ENCODE data around the gene FILIP1. TPM values are rescaled to one million over a fixed set of nuclear protein-coding genes. Genes with fewer than 3 reads are reported as not detected.
A peak's percentile ranks its signal among the peaks of the same experiment; 100 is the strongest.

FILIP1 gene
- polyA plus RNA-seq, 1 donor, result 45.4 TPM

DNA sequence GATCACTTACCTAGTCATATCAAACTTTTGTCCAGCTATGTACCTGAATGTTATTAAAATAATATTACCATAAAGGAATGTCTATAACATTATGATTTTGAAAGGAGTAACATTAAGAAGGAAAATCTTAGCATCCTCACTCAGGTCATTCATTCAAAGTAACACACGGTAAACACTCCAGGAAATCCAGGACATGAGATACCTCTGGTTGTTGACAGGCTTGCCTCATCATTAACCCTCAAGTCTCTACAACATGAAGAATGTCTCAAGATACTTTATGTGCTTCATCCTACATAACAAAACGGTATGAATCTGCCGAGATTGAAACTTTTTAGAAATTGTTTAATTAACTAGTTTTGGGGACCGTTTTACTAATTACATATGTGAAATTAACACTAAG, 690 bp upstream of the FILIP1 start:
- no peak for DNase-seq

DNA sequence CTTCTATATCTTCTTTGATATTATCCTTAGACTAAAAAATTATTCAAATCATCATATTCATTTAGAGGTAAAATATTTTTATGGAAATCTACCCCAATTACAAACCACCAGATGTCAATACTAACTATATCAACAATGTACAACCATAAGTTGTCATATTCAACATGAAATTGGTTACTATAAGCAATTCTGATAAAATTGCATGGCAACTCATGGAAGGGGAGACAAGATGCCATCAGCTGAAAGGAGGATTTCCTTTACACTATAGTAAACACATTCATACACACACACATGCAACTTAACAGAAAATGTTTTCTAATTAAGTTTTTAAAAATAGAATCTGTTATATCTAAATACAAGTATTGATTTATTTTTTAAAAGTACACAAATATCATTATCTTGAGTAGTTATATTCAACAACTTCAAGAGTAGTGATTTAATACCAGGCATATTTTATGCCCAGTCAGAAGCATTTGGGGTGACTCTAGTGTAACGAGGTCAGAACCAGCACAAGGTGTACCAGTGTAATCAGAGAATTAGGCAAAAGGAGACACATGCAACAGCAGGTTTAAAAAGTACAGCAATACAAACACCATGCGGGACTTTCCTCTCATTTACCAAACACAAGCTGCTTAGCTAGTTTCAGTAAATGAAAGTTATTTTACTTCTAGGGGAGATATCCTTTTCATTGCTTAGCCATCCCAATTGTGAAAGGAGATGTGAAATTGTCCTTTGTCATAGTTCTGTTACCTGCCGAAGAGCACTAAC, 1.0 kb downstream of the FILIP1 start:
- no peak for DNase-seq

DNA sequence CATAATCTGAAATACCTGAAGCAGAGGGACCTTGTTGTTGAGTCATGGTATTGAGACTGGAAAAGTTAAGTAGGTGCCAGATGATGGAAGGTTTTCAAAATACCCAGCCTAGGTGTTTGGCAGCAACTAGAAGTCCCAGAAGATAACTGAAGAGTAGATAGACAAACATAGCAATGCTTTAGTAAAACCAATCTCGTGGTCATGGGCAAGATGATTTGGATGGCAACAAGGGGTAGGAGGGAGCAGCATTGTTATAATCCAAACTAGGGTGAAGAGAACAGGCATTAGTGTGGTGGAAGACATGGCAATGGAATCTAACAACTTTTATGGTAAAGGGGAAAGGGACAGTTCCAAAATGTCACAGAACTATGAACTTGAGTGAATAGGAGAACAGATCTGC, 2.3 kb downstream of the FILIP1 start:
- DNase-seq, result no peak

DNA sequence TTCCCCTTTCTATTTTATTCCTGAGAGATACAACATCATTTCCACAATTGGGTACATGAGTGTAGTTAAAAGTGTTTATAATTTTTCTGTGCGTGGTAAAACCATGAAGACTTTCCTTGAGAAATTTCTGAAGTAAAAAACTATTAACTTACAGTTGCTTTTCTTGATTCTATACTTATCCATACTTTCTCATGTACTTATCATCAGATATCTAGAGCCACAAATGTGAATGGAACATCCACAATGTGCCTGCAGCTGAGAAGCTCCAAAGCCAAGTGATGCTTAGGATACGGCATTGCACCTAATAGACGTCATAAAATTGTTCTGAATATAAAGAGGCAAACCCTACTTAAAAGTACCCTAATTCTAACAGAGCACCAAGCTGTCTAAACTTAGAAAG, 2.9 kb downstream of the FILIP1 start:
- DNase-seq, result no peak

DNA sequence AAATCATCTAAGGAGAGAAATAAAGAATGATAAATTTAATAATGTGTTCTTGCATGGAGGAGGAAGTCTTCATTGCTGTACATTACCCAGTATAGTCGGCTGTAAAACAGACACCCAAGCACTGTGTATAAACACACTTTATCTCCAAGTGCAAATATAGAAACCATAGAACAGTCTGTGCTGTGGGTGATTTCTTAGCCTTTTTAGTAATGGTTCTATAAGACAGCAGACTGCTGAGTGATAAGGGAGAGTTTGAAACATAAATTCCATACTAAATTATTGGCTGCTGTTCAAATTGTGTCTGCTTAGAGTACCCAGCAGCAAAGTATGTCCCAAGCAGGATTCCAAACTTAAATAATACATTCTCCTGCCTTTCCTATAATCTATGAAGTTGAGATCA, 4.6 kb downstream of the FILIP1 start:
- DNase-seq, result no peak

DNA sequence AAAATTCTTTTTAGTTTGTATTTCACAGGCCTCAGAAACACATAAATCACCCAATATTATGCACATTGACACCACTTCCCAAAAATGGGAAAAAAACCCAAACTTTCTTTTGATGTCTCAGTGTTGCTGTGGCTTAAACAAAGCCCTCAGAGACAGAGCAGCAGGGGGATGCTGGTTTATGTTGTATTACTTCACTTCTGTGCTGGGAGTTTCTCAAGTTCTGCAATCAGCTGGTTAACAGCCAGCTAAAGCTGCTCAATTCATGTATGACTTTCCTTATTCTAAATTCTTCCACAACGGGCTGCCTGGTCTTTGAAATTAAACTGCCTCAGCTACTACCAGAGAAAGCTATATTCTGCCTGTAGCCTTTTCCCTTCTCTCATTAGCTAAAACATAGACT, 5.6 kb downstream of the FILIP1 start:
- no peak for DNase-seq

DNA sequence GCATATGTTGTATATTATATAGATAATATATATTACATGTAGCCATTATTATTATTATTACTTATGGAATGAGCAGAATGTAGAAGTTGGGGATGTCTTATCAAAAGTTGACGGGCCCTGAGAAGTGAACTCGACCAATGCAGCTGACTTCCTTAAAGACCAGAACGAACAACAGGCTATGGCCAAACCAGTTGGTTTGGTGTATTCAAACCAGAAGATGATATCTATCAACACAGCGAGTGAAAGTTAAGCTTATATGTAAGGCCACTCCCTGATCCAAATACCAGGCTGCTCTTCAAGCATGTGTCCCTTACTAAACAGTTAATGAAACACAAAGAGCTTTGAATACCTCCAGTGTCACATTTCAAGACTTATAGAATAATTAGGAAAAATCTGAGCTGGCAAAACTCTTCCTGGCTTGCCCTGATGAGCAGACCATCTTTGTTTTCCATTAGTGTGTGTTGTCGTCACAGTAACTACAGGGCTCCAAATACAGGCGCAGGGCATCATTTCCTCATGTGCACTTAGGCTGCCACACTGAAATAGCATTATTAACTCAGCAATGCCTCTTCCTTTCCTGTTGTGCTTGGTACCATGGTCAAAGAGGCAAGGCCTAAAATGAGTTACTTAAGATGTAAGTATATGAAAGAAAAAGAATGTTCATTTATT, 6.6 kb downstream of the FILIP1 start:
- DNase-seq, result no peak

DNA sequence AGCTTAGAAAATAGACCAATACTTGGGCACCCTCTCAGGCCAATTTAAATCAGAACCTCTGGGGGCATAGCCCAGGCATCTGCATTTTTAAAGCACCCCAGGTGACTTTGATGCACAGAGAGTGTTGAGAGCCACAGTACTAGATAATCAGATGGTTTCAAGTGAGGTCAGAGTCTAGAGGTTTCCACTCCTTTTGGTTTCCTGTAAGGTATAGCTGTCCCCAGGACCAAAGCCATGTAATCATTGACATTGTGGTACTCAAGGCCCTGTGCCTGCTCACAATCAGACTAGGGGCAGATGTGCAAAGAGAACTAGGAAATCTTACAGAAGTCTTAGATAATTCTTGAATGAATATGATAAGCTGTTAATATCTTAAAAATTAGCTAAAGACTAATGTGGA, 9.1 kb downstream of the FILIP1 start:
- DNase-seq, result no peak

DNA sequence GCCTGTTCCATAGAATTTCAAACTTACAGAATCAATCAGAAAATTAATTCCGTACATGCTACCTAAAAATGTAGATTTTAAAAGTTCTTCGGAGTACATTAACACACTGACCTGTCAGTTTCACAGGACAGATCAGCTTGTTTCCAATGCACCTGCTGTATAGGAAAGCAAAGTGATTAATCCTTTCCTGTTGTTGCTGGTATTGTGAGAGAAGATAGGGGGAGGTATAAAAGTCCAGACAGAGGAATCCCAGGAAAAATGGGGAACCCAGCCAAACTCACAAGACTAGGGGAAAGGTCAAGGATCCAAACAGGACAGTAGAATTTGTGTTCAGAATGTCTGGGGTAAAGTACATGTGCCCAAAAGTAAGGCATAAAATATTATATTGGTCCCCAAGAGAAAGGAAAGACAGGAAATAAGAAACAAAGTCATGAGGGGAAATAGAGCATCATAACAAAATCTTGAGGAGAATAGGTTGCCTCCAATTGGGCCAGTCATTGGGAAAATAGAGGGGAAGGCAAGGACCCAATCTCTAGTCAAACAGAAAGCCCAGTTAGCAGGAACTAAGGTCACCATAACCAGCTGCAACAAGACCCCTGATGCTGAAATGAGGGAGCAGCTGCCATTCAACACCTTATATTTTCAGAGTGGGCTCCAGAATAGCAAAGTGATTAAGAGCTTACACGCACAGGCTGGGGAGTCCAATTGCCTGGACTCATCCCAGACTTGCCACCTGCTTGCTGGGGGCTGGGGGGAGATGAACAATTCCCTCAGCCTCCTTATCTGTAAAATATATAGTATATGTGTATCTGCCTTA, 10.3 kb downstream of the FILIP1 start:
- DNase-seq, result no peak

DNA sequence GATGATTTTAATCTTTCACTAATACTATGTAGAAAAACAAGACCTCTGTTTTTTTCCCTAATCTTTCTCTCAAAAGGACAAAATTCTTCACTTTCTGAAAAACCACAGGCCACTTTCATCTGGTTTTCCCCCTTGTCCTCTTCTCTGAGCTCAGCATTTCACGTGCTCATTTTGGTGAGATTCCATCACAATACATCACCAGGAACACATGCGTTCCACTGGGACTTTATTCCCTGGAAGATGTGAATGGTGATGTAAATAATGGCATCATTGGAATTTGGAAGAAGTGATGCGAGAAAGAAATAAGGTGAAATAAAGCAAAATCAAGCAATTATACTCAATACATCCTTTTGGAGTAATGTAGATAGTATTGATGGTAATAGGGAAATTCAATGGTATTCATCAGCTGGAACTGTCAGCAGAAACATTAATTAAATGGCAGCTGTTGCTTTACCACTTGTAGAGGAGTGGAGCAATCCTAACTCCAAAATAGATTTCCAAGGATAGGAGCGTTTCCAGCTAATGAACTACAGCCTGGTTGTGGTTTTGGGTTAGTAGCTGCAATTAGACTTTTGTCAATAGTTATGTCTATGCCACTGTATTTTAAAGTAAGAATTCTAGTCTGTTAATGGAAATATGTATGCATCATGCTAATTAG, 11.5 kb downstream of the FILIP1 start:
- DNase-seq, result peak; percentile 60

DNA sequence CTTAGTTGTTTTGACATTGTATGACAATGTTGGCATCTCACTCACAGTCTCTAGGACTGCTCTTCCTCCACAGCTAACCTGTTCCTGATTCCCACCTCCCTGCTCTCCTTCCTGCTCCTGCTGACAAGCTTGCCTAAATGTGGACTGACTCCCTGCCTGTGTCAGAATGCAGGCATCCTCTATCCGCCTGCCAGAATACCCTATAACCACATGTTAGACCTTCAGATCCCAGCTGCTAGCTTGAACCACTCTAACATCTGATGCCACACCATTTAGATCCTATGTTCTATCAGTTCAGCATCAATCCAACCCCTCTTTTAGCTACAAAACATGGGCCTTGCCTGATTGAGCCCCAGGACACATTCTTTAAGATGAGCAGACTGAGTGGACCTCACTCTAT, 12.2 kb downstream of the FILIP1 start:
- no peak for DNase-seq

DNA sequence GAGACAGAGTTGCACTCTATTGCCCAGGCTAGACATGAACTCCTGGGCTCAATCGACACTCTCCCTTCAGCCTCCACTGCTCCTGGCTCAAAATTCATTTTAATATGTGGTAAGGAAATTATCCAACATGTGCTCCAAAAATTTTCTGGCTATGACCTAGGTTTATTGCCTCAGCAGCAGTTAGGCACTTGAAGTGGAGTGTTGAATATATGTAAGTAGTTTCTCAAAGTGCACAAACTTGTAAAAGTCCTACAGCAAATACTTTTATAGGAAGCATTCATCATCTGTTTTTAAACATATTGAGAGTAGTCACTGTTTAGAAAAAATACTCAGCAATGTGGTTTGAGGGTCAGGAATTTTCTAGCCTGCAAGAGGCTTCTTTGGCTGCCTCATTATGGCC, 13.2 kb downstream of the FILIP1 start:
- DNase-seq, result no peak

DNA sequence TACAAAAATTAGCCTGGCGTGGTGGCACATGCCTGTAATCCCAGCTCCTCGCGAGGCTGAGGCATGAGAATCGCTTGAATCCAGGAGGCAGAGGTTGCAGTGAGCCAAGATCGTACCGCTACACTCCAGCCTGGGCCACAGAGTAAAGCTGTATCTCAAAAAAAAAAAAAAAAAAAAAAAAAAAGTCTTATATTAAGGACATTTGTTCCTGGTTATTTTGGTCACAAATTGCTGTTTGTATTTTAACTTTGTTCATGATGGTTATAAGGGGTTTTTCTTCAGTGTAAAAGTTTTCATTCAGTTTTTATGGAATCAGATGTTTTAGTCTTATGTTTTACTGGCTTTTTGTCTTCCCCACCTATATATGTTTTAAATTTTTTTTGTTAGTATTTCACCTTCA, 13.9 kb downstream of the FILIP1 start:
- DNase-seq, result no peak

DNA sequence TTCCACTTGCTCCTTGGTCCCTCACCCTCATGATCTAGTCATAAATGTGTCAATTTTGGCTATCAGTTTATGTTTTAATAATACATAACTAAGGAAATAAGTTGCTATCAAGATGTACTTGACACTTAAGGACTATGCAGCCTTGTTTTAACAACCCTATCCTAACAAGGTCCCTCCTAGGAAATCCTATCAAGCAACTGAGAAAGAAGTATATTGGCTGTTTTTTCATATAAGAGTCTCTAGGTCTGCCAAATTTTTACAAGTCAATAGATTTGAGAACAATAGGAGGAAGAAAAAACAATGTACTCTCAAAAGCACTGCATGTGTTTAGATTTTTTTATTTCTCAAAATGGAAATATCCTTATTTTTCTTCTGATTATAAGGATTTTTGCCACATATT, 14.7 kb downstream of the FILIP1 start:
- DNase-seq, result no peak

DNA sequence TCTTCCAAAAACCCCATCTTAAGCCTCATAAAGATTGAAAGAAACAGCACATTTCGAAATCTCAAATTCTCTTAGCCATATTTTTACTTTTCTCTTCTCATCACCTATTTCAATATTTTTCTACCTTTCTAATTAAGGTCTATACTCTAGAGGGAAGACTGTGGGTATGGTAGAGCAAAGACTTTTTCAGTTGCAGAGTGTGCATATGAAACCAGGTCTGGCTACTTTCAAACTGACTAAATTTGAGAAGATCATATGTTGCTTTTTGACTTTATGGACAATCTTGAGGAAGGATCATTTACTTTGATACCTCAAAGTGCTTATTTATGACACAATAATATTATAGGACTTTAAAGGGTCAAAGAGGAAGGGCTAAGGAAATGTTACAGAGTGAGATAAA, 20.7 kb downstream of the FILIP1 start:
- no peak for DNase-seq

DNA sequence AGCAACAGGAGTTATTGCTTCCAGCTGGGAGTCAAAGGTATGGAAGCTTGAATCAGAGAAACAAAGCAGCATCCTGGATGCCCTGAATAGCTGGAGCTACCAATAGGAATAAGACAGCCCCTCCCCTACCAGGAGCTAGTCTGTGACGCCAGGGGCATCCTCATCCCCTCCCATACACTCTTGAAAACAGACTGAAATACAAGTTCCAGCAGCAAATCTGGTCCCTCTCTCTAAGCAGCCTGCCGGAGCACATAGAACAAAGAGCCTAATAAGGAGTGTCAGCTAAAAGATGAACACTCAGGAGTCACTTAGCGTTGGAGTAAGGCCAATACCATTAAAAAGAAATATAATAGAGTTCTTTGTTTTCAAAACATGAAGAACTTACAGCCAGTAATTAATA, 25.6 kb downstream of the FILIP1 start:
- DNase-seq, result no peak

DNA sequence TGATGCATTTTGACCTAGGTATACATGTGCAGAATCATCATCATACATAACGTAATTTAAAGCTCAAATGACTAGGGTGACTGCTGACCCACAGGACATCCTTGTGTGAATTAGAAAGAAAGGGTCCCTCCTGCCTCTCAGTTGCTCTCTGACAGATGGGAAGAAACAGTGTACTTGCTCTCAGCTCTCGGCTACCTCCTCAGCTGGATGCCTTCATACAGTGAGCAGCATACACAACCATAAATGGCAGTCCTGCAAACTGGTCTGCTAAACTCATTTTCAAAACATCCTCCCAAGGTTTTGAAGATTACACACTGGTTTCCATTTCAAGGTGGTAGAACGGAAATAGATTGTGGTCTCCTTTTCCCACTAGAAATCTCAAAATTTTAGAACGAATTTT, 26.3 kb downstream of the FILIP1 start:
- no peak for DNase-seq

DNA sequence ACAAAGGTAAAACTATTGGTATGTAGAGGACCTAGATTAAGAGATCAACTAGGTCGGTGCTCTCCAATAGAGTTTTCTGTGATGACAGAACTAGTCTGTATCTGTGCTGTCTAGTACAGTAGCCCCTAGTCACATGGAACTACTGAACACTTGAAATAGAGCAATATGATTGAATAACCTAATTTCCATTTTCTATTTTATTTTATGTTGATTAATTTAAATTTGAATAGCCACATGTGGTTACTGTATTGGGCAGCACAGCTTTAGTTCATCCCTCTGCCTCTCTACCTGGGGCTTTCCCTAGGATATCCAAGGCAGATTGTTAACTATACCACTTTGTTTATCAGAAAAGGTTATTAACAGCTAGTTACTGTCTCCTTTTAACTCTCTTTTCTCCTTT, 27.0 kb downstream of the FILIP1 start:
- no peak for DNase-seq

DNA sequence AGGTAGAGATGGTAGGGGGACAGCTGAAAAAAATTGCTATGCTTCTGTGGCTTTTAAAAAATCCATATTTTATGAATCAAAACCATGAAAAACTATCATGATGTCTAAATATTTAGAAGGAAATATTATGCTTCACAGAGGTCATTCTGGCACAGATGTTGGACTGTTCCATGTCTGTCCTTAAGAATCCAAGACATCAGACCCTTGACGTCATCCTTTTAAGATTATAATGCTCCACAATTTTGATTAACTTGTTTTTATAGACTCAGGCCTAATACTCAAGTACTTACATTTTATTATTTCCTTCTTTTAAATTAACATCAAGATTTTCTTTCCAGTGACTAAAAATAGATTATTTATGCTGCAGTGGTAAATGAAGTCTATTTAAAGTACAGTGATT, 29.7 kb downstream of the FILIP1 start:
- DNase-seq, result no peak

DNA sequence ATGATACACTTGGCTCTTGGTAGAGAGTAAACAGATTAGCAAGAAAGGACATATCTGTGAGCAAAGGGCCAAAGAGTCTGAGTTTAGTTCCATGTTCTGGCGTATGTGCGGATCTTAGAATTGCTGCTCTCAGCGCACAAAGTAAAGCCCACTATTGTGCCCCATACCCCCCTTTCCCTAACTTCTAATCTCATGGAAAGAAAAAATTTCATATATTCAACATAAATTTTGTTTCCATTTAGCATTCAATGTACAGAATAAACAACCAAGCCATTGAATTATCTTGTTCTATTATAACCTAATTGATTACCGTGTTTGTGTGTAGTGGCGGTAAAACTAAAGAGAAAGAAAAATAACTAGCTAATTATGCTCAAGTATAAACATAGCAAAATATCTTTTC, 30.5 kb downstream of the FILIP1 start:
- DNase-seq, result no peak

DNA sequence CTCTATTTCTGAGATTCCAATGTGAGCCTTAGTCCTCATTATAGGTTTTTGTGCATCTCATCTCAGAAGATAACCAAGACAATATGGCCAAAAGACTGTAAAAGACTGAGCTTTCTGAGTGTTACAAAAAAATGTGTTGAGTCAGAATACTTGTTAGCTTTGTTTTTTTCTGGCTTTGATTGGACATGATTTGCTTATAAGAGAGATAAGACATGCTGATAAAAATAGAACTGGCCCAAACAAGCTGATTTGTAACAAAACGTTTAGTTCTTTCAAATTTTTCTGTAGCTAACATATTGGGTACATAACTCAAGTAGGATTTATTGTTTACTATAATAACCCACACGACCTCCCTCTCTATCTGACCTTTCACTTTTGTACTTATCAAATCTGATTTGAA, 32.9 kb downstream of the FILIP1 start:
- DNase-seq, result no peak

DNA sequence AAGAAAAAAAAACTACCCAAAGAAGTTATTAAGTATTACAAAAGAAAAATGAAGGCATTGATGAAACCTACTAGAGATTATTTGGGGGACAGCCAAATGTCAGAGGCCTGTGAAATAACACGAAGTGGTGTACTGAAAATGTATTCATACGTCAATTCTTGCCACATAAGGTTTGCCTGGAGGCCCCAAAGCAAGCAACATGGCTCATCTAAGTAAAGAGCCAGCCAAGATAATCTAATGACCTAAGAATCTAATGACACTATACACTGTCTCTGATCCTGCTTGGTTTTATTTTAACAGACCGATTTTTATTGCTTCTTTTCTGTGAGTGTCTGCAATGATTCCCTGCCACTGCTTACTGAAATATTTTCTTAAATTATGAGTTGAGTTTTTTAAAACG, 34.7 kb downstream of the FILIP1 start:
- no peak for DNase-seq

DNA sequence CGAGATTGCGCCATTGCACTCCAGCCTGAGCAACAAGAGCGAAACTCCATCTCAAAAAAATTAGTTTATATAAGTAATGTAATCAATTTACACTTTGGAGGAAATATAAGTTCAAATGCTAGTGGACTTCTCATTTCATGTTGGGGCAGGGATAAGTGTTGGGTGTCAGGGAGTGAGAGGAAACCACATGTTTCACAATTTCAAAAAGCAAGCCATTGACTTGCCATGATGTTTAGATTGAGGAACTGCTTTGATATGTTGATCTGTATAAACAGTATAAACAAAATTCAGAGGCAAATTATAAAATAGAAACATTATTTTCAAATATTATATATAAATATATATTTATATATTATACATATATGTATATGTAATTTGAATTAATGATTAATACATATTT, 42.7 kb downstream of the FILIP1 start:
- no peak for DNase-seq

Data from hindlimb muscle (tissue), 1 donor.